Naive thymus-derived CD4-positive, alpha-beta T cell (primary cell): ENCODE results near the gene STRBP. TPM values are rescaled to one million over a fixed set of nuclear protein-coding genes. Genes with fewer than 3 reads are reported as not detected.

Experiments
- ATAC-seq: fragments of 150-1000 bp; cut with Tn5 transposase; 2 replicates; pipeline ENCODE4 v1.10.0; 2021; ENCODE audit warnings: mild to moderate bottlenecking, moderate library complexity
- CTCF ChIA-PET: fragments of 350-600 bp; sonication (Branson Sonifier 250); formaldehyde crosslinking; loops from one replicate; lab custom pipeline; 2021; ENCODE audit warnings: antibody characterized with exemption; lab: Charles Lee
- POLR2A ChIA-PET: fragments of 350-600 bp; sonication (Branson Sonifier 250); formaldehyde crosslinking; loops from one replicate; lab custom pipeline; 2021; ENCODE audit warnings: antibody characterized with exemption, inconsistent platforms; lab: Charles Lee
- DNase-seq, 9 donors: peaks; one replicate each; pipeline versions ENCODE4 v3.0.0 to v3.0.0-alpha.2; 2020 to 2022; ENCODE audit warnings: mixed read lengths in 1 of 9
- H3K27ac ChIP-seq: one replicate; pipeline ENCODE4 v1.7.0; 2013; ENCODE audit warnings: mild to moderate bottlenecking, low read depth, low read length, moderate library complexity
- H3K27me3 ChIP-seq, 2 donors: one replicate each; pipeline ENCODE4 v1.7.0; 2013; ENCODE audit warnings: low read length in 2 of 2, mild to moderate bottlenecking in 2 of 2, moderate library complexity in 2 of 2; ENCODE audit not compliant: control insufficient read depth in 2 of 2, insufficient read depth in 2 of 2
- H3K36me3 ChIP-seq, 3 experiments: 1 replicate in 2 of 3; 2 replicates in 1 of 3; pipeline ENCODE4 v1.7.0; 2013; ENCODE audit warnings: low read length in 3 of 3, mild to moderate bottlenecking in 3 of 3, moderate library complexity in 1 of 3; ENCODE audit not compliant: insufficient read depth in 3 of 3, control insufficient read depth in 2 of 3
- H3K4me1 ChIP-seq, 2 donors: one replicate each; pipeline ENCODE4 v1.7.0; 2013; ENCODE audit warnings: low read length in 2 of 2, mild to moderate bottlenecking in 2 of 2, moderate library complexity in 1 of 2; ENCODE audit not compliant: control insufficient read depth in 2 of 2, insufficient read depth in 2 of 2
- H3K4me3 ChIP-seq: 2 replicates; pipeline ENCODE4 v1.7.0; 2013; ENCODE audit warnings: mild to moderate bottlenecking, low read length
- H3K9me3 ChIP-seq, 3 experiments: 1 replicate in 2 of 3; 2 replicates in 1 of 3; pipeline ENCODE4 v1.7.0; 2013; ENCODE audit warnings: low read length in 3 of 3; ENCODE audit not compliant: control insufficient read depth in 2 of 3
- H3K27ac Mint-ChIP-seq, 9 donors: one replicate each; pipeline ENCODE4 v1.8.0; 2020 to 2022; ENCODE audit warnings: mixed read lengths in 9 of 9, mild to moderate bottlenecking in 8 of 9, moderate library complexity in 5 of 9, inconsistent platforms in 2 of 9
- H3K27me3 Mint-ChIP-seq, 5 donors: one replicate each; pipeline ENCODE4 v1.8.0; 2021 to 2022; ENCODE audit warnings: mixed read lengths in 5 of 5, mild to moderate bottlenecking in 1 of 5
- H3K36me3 Mint-ChIP-seq, 5 donors: one replicate each; pipeline ENCODE4 v1.8.0; 2020 to 2022; ENCODE audit warnings: mixed read lengths in 5 of 5, mild to moderate bottlenecking in 3 of 5, inconsistent platforms in 1 of 5
- H3K4me1 Mint-ChIP-seq, 7 donors: one replicate each; pipeline ENCODE4 v1.8.0; 2020 to 2022; ENCODE audit warnings: mixed read lengths in 7 of 7, mild to moderate bottlenecking in 3 of 7, inconsistent platforms in 1 of 7
- H3K4me3 Mint-ChIP-seq, 10 donors: one replicate each; pipeline ENCODE4 v1.8.0; 2020 to 2022; ENCODE audit warnings: mild to moderate bottlenecking in 10 of 10, mixed read lengths in 10 of 10, moderate library complexity in 6 of 10, inconsistent platforms in 2 of 10
- H3K9me3 Mint-ChIP-seq, 11 donors: one replicate each; pipeline ENCODE4 v1.8.0; 2020 to 2022; ENCODE audit warnings: mixed read lengths in 11 of 11, mild to moderate bottlenecking in 4 of 11, inconsistent platforms in 1 of 11, moderate library complexity in 1 of 11
- intact Hi-C, 2 donors: fragments of 100-400 bp; cut with micrococcal nuclease; formaldehyde crosslinking; loops; one replicate each; pipeline ENCODE4 v1.15.1; 2023
- polyA plus RNA-seq, 2 donors: library from polyadenylated mRNA; unstranded; fragments of 300-500 nt; fragmentation: Illumina TruSeq; gene quantifications; one replicate each; pipeline ENCODE4 v1.2.3, GENCODE V29; 2021
- total RNA-seq, 6 experiments: library from RNA in 5 of 6; stranded (reverse) in 5 of 6; gene quantifications; 1 replicate in 5 of 6; 2 replicates in 1 of 6; pipeline ENCODE4 v1.2.3 and lab custom pipeline; 2021 to 2026

The STRBP gene
- total and polyA plus RNA-seq, 7 experiments from 2014 or later = 14.5 to 28.8 (median 20.6) TPM

DNA sequence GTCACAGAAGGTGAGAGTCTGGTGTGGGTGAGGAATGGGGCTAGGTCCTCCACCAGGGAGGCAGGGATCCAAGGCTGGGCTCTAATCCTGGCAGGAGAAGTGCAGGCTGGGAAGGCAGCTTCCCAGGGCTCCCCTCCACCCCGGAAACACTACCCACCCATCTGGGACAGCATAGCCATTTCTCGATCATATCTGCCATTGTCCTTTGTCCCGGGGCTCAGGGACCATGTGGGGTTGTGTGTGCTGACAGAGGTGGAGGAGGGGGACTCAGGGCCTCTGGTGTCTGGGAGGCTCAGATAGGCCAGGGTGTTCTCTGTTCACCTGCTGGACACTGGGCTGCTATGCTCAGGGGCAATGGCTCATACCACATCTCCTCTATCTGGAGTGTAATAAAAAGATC lies 32.2 kb upstream of the STRBP start:
- Mint-ChIP-seq H3K27me3 (no peaks in the 10 kb centered on the region), H3K4me3 (peak overlapping the region in 1 of 10 donors; percentile 36), H3K27ac (peak overlapping the region in 2 of 9 donors; percentile 8 to 86), H3K36me3 (no peaks in the 10 kb centered on the region), H3K4me1 (peaks cover 28 to 56% (median 52%) of the 10 kb centered on the region in 7 donors), H3K9me3 (no peaks in the 10 kb centered on the region)
- DNase-seq (no peak), ATAC-seq (no peak)
- Histone ChIP-seq H3K36me3 (no peaks in the 10 kb centered on the region), H3K9me3 (no peaks in the 10 kb centered on the region), H3K27ac (no peak overlapping the region), H3K27me3 (no peaks in the 10 kb centered on the region), H3K4me3 (no peak overlapping the region), H3K4me1 (peaks cover 14 to 35% of the 10 kb centered on the region in 2 donors)
- ChIA-PET POLR2A (interaction anchor here (0.5 to 0.8 kb wide), 2 partner anchors 12 kb away, joined by 3 to 5 read pairs; no protein-coding TSS in a partner anchor), CTCF (no interaction called here)
- intact Hi-C loops = loop anchor here in 1 of 2 donors (5.0 kb wide), 1 partner anchor 37 kb away; no protein-coding TSS in a partner anchor

DNA sequence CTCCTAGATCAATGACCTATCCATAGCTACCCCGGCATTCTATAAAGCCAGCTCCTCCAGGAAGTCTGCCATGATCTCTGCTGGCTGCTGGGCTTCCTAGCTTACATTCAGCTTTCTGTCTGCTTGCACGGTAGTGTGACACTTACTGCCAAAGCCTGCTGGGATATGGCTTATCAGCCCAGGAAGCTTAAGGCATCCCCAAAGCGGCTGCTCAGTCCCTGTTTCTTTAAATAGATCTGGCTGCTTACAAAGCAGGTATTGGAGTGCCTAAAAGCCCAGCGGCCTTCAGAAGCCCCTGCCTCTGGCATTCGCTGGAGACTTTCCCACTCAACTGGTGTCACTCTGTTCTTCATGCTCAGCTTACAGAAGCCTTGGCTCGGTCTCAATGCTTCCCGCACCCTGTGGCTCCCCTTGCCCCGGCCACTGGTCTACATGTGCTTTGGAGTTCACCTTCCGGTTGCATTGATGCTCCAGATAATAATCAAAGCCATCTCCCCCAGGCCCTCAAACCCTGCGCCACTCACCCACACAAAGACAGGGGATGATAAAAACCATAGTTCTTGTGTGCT lies 31.3 kb upstream of the STRBP start:
- peaks cover 5 to 27% of the 10 kb centered on the region in 2 donors for H3K4me1 ChIP-seq
- no peak overlapping the region for H3K27ac ChIP-seq
- ChIA-PET POLR2A (no interaction called here), CTCF (no interaction called here)
- no peaks in the 10 kb centered on the region for H3K36me3 Mint-ChIP-seq
- no peaks in the 10 kb centered on the region for H3K9me3 Mint-ChIP-seq
- no peaks in the 10 kb centered on the region for H3K27me3 ChIP-seq
- no peak overlapping the region for H3K4me3 ChIP-seq
- no peaks in the 10 kb centered on the region for H3K27me3 Mint-ChIP-seq
- no peak overlapping the region for H3K4me3 Mint-ChIP-seq
- peak overlapping the region in 2 of 9 donors; percentile 8 to 73 for H3K27ac Mint-ChIP-seq
- peaks cover 19 to 47% (median 43%) of the 10 kb centered on the region in 7 donors for H3K4me1 Mint-ChIP-seq
- no peak for DNase-seq
- H3K9me3 ChIP-seq = no peaks in the 10 kb centered on the region
- ATAC-seq = no peak
- H3K36me3 ChIP-seq = no peaks in the 10 kb centered on the region
- intact Hi-C loops = loop anchor here in 1 of 2 donors (5.0 kb wide), 1 partner anchor 38 kb away; no protein-coding TSS in a partner anchor

DNA sequence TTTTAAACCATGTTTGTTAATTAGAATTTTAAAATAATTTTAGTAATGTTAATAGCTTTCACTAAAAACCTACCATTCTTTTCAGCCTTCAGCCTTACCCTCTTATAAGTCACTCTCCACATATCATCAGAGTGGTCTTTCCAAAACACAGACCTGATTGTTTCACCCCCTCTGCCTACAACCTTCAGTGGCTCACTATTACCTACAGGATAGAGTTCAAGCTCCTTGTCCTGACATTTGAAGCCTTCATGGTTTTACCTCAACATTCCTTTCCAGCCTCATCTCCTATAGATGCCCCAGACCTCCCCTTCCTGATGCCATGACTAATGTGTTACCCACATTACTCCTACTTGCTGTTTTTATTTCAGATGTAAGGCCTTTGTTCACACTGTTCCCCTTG lies 27.8 kb upstream of the STRBP start:
- intact Hi-C loops = no loop called here
- no peak for DNase-seq
- no peak overlapping the region for H3K27ac Mint-ChIP-seq
- ChIA-PET POLR2A (no interaction called here), CTCF (no interaction called here)
- Histone ChIP-seq H3K27me3 (no peaks in the 10 kb centered on the region), H3K27ac (no peak overlapping the region), H3K36me3 (no peaks in the 10 kb centered on the region), H3K4me3 (no peak overlapping the region), H3K9me3 (no peaks in the 10 kb centered on the region), H3K4me1 (no peaks in the 10 kb centered on the region)
- ATAC-seq = no peak
- H3K4me1 Mint-ChIP-seq = peaks cover 0 to 19% (median 13%) of the 10 kb centered on the region in 7 donors
- H3K9me3 Mint-ChIP-seq = no peaks in the 10 kb centered on the region
- H3K27me3 Mint-ChIP-seq = peaks cover 0 to 4% (median 0%) of the 10 kb centered on the region in 5 donors
- H3K36me3 Mint-ChIP-seq = no peaks in the 10 kb centered on the region
- no peak overlapping the region for H3K4me3 Mint-ChIP-seq

DNA sequence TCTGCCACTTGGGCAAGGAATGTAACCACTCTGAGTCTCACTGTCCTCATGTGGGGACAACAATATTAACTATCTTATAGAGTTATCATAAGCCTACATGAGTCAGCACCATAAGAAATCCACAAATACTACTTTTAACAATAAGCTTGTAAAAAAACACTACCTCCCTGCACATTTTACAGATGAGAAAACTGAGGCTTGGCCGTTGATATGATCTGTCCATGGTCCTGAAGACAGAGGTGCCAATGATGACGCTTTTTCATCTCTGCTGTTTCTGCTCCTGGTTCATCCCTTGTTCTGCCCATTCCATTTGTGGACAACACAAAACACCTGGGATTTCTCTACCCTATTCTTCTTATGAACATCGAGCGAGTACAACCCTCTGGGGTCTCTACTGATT lies 23.4 kb upstream of the STRBP start:
- peaks cover 0 to 11% (median 4%) of the 10 kb centered on the region in 7 donors for H3K4me1 Mint-ChIP-seq
- no peaks in the 10 kb centered on the region for H3K4me1 ChIP-seq
- ChIA-PET POLR2A (no interaction called here), CTCF (no interaction called here)
- DNase-seq = no peak
- no peak overlapping the region for H3K4me3 ChIP-seq
- intact Hi-C loops = no loop called here
- H3K27me3 Mint-ChIP-seq = peaks cover 0 to 9% (median 0%) of the 10 kb centered on the region in 5 donors
- no peaks in the 10 kb centered on the region for H3K36me3 Mint-ChIP-seq
- no peaks in the 10 kb centered on the region for H3K9me3 ChIP-seq
- H3K36me3 ChIP-seq = no peaks in the 10 kb centered on the region
- ATAC-seq = no peak
- no peaks in the 10 kb centered on the region for H3K27me3 ChIP-seq
- no peaks in the 10 kb centered on the region for H3K9me3 Mint-ChIP-seq
- no peak overlapping the region for H3K27ac ChIP-seq
- peak overlapping the region in 2 of 9 donors; percentile 63 to 77 for H3K27ac Mint-ChIP-seq
- H3K4me3 Mint-ChIP-seq = no peak overlapping the region

DNA sequence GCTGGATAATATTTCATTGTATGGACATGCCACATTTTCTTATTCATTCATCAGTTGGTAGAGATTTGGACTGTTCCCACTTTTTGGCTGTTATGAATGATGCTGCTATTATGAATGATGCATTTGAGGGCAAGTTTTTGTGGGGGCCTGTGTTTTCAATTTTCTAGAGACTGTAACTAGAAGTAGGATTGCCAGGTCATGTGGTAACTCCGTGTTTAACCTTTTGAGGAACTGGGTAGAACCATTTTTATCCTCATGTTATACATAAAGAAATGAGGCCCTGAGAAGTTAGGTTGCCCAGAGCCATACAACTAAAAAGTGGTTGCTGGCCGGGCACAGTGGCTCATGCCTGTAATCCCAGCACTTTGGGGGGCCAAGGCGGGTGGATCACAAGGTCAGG lies 22.4 kb upstream of the STRBP start:
- Histone ChIP-seq H3K27ac (no peak overlapping the region), H3K9me3 (no peaks in the 10 kb centered on the region), H3K4me1 (no peaks in the 10 kb centered on the region), H3K36me3 (no peaks in the 10 kb centered on the region), H3K27me3 (no peaks in the 10 kb centered on the region), H3K4me3 (no peak overlapping the region)
- POLR2A ChIA-PET = no interaction called here
- ATAC-seq (no peak), DNase-seq (no peak)
- H3K4me1 Mint-ChIP-seq = peaks cover 0 to 11% (median 4%) of the 10 kb centered on the region in 7 donors
- intact Hi-C loops = no loop called here
- H3K27me3 Mint-ChIP-seq = peaks cover 0 to 13% (median 0%) of the 10 kb centered on the region in 5 donors
- H3K9me3 Mint-ChIP-seq = no peaks in the 10 kb centered on the region
- no peak overlapping the region for H3K4me3 Mint-ChIP-seq
- CTCF ChIA-PET = no interaction called here
- H3K36me3 Mint-ChIP-seq = no peaks in the 10 kb centered on the region
- no peak overlapping the region for H3K27ac Mint-ChIP-seq

DNA sequence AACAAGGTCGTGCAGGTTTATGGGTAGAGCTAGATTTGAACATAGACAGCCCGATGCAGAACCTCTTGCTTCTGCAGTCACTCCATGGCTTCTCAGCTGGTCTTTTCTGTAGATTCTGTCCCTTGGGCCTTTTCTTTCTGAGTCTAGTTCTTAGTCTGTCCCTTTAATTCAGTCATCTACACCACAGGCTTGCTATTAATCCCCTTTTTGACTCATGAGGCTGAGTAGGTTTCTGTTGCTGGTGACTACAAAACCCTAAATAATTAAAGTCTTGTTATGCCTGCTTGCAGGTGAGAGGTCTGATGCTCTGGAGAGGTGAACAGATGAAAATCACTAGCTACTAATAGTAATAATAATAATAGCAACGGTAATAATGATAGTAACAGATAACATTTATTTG lies 19.3 kb upstream of the STRBP start:
- CTCF ChIA-PET = no interaction called here
- H3K27me3 Mint-ChIP-seq = peaks cover 0 to 13% (median 0%) of the 10 kb centered on the region in 5 donors

DNA sequence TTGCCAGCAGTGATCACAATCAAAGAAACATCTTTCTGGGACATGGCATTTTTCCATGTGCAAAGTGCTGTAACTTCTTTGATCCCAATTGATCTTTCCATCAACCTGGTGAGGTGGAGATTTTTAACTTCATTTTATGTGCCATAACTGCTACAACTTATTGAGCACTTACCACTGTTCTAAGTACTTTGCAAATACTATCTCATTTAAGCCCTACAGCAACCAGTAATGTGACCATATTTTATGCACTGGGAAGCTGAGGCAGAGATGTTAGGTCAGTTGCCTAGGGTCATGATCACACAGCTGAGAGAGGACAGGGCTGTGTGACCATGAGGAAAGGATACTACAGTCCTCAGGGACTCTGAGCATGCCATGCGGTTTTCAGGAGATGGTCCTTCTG lies 17.9 kb upstream of the STRBP start:
- H3K36me3 Mint-ChIP-seq = no peaks in the 10 kb centered on the region
- H3K4me3 Mint-ChIP-seq = no peak overlapping the region
- no peaks in the 10 kb centered on the region for H3K36me3 ChIP-seq
- DNase-seq (no peak), ATAC-seq (no peak)
- intact Hi-C loops = no loop called here
- ChIA-PET POLR2A (no interaction called here), CTCF (no interaction called here)
- no peak overlapping the region for H3K4me3 ChIP-seq
- no peak overlapping the region for H3K27ac Mint-ChIP-seq
- H3K9me3 ChIP-seq = no peaks in the 10 kb centered on the region
- peaks cover 0 to 12% (median 0%) of the 10 kb centered on the region in 5 donors for H3K27me3 Mint-ChIP-seq
- H3K4me1 ChIP-seq = no peaks in the 10 kb centered on the region
- peaks cover 0 to 5% (median 0%) of the 10 kb centered on the region in 7 donors for H3K4me1 Mint-ChIP-seq
- no peaks in the 10 kb centered on the region for H3K27me3 ChIP-seq
- no peak overlapping the region for H3K27ac ChIP-seq
- no peaks in the 10 kb centered on the region for H3K9me3 Mint-ChIP-seq

More for the DNA sequence above, 19.3 kb upstream of the STRBP start:
- Histone ChIP-seq H3K9me3 (no peaks in the 10 kb centered on the region), H3K4me3 (no peak overlapping the region), H3K36me3 (no peaks in the 10 kb centered on the region), H3K27ac (no peak overlapping the region), H3K4me1 (no peaks in the 10 kb centered on the region), H3K27me3 (no peaks in the 10 kb centered on the region)
- ATAC-seq (no peak), DNase-seq (no peak)
- intact Hi-C loops = no loop called here
- H3K4me3 Mint-ChIP-seq = no peak overlapping the region
- POLR2A ChIA-PET = no interaction called here
- no peaks in the 10 kb centered on the region for H3K36me3 Mint-ChIP-seq
- H3K27ac Mint-ChIP-seq = no peak overlapping the region
- no peaks in the 10 kb centered on the region for H3K9me3 Mint-ChIP-seq
- H3K4me1 Mint-ChIP-seq = peaks cover 0 to 11% (median 4%) of the 10 kb centered on the region in 7 donors
